Neural cell (in vitro differentiated cells): Measurements from ENCODE around the gene CCDC148.

Experiments used
- POLR2AphosphoS5 ChIP-seq: IDR thresholded peaks from 2 replicates; pipeline ENCODE4 v1.6.1; 2012
- TF ChIP-seq, protein P1 (sequence below): fragments of 450-650 bp; IDR thresholded peaks from 2 replicates; pipeline ENCODE4 v1.5.1; 2014; ENCODE audit warnings: antibody characterized with exemption, mild to moderate bottlenecking, moderate library complexity; ENCODE audit not compliant: poor library complexity, severe bottlenecking

DNA sequence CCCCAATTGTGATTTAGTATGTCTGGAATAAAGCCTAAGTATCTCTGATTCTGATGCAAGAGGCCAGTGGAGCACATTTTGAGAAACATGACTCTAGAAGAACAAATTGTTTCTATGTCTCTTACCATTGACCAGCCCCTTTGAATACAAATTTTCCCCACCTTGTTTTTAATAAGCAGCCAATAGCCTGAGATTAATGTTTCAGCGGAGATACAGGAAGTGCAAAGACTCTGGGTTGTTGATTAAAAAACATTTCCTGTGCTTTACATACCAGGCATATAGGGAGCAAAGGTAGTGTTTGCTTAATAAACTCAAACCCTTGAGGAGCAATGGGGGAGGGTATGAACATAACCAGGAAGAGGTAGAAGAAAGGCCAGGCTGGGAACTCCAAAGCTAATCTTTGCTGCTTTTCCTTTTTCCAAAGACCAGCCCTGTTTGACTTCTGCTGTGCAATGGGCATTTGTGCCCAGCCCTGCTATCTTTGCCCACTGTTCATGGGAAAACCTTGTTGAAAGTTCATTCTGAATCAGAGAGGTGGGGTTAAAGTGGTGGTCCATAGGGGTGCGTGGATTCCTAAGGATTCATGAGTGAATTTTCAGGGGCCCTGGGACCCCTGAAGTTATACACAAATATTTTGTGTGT, 325.6 kb downstream of the CCDC148 start:
- TF ChIP-seq, protein P1, sequence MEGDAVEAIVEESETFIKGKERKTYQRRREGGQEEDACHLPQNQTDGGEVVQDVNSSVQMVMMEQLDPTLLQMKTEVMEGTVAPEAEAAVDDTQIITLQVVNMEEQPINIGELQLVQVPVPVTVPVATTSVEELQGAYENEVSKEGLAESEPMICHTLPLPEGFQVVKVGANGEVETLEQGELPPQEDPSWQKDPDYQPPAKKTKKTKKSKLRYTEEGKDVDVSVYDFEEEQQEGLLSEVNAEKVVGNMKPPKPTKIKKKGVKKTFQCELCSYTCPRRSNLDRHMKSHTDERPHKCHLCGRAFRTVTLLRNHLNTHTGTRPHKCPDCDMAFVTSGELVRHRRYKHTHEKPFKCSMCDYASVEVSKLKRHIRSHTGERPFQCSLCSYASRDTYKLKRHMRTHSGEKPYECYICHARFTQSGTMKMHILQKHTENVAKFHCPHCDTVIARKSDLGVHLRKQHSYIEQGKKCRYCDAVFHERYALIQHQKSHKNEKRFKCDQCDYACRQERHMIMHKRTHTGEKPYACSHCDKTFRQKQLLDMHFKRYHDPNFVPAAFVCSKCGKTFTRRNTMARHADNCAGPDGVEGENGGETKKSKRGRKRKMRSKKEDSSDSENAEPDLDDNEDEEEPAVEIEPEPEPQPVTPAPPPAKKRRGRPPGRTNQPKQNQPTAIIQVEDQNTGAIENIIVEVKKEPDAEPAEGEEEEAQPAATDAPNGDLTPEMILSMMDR: no peak
- no peak for TF ChIP-seq POLR2AphosphoS5
